NCI-H2227 (cell line): ENCODE data around the gene CASP10.
A peak's percentile ranks its signal among the peaks of the same experiment; 100 is the strongest.
"Not testable (repeated sequence)": the region's sequence is repeated elsewhere in the genome, so short reads cannot be mapped to it uniquely, and the experiment has no call there.

Experiments
- DNase-seq: peaks from one replicate; lab custom pipeline; 2025; ENCODE audit not compliant: unreplicated experiment; lab: John Stamatoyannopoulos, UW

Gene CASP10

DNA sequence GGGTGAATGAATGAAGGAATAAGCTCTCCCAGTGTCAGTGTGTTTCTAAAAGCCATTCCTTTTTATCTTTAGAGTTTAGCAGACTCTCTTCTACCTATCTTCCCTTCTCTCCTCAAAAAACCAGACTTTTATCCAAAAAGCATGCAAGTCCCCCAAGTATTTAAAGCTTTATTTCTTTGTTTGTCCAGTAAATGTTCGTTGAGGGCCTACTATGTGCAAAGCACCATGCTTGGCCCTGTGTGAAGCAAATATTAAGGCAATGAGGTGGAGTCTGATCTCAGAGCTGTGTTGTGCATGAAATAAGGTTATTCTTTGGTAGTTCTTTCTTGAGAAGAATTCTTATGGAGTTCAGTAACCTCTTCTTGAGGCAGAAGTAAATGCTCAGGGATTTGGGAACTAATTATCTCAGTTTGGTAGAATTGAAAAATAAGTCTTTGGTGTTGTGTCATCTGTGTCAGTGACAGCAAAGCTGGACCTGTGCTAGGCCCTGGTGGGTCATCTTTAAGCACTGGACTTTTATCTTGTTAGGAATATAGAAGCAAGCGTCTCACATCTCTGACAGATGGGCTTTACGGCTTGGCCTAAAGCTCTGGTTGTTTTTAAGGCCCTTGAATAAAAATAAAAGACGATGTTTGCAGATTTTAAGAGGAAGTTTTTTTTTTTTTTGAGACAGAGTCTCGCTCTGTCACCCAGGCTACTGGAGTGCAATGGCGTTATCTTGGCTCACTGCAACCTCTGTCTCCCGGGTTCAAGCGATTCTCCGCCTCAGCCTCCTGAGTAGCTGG lies 28.1 kb upstream of the CASP10 start:
- no peak for DNase-seq

- DNase-seq, result no peak
Measured at GRCh38 chr2:201156036-201156435, 26.9 kb upstream of the CASP10 start.

DNA sequence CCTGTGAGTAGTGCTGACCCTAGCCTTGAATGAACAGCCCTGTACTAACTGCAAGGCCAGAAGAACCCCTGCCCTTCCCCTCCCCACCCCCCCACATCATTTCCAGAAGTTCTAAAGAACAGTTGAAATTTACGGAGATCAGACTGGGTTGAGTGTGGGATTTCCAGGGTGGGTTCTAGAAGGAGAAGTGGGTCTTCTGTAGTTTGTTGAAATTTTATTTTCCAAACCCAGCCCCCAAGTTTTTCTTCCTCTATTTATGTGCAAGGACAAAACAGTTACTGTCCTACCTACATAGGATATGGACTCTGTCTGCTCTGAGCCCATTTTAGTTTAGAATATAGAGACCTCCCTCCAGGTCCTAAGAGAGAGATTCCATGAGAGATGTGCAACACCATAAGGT lies 26.3 kb upstream of the CASP10 start:
- DNase-seq, result no peak

DNA sequence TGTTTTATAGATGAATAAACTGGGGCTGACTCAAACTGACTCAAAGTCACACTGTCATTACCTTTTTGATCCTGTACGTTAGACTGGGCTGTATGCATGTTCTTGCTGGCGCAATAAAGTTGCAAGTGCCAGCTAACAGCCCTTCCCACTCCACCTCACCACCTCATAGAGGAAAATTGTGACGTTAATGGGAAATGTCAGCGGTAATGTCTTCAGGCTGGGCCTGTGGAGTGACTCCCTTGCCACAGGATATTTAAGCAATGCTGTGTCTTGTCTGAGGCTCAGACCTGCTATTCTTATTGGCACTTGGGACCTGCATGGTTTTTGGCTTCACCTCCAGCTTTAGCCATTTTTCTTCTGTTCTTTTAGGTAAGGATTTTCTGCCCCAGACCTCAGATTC lies 25.2 kb upstream of the CASP10 start:
- no peak for DNase-seq

- DNase-seq, result peak; percentile 81
Measured at GRCh38 chr2:201158111-201158929, 24.6 kb upstream of the CASP10 start.

DNA sequence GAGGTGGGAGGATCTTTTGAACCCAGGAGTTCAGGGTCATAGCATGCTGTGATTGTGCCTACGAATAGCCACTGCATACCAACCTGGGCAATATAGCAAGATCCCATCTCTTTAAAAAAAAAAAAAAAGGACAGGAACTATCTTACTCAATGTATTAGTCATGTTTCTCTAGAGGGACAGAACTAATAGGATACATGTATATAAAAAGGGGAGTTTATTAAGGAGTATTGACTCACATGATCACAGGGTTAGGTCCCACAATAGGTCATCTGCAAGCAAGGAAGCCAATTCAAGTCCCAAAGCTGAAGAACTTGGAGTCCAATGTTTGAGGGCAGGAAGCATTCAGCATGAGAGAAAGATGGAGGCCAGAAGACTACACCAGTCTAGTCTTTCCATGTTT lies 18.8 kb upstream of the CASP10 start:
- no peak for DNase-seq

DNA sequence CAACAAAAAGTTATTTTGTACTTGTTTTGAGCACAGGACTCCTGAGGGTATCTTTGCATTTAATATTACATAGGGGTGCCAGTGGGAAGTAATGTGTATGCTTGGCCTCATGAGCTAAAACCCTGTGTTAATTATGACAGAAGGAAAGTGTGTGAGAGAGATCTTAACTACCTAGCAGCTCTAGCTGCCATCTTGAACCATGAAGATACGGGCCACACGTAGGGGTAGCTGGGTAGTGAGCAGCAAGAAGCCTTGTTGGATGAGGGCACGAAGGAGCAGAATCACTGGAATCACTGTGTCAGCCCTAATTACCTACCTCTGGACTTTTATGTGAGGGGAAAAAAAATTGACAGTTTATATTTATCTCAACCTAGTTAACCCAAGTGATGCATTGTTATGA lies 15.4 kb upstream of the CASP10 start:
- no peak for DNase-seq

GRCh38 chr2:201168496-201168895 lies 14.4 kb upstream of the CASP10 start:
- DNase-seq, result not testable (repeated sequence)

DNA sequence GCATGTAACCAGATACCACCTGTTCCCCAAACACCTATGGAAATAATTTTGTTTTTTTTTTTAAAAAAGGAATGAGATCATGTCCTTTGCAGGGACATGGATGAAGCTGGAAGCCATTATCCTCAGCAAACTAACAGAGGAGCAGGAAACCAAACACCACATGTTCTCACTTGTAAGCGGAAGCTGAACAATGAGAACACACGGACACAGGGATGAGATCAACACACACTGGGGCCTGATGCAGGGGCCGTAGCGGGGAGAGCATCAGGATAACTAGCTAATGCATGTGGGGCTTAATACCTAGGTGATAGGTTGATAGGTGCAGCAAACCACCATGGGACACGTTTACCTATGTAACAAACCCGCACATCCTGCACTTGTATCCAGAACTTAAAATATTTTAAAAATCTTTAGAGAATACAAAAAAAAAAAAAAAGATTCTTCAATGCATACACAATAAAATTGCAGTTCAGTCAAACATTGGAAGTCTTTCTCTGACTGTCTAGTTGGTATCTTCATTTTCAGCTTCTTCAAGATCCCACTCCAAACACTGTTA lies 11.6 kb upstream of the CASP10 start:
- no peak for DNase-seq

DNA sequence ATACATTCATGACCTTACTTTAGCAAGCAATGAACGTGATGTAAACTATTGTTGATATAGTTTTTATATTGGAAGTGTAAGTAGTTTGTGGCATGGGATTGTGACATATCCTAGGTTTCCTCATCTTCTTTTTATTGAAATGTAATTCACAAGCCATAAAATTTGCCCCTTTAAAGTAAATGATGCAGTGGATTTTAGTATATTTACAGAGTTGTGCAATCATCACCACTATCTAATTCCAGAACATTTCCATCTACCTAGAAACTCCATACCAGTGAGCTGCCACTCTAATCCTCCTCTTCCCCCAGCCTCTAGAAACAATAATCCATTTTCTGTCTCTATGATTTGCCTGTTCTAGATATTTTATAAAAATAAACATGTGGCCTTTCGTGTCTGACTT lies 10.7 kb upstream of the CASP10 start:
- DNase-seq, result no peak

DNA sequence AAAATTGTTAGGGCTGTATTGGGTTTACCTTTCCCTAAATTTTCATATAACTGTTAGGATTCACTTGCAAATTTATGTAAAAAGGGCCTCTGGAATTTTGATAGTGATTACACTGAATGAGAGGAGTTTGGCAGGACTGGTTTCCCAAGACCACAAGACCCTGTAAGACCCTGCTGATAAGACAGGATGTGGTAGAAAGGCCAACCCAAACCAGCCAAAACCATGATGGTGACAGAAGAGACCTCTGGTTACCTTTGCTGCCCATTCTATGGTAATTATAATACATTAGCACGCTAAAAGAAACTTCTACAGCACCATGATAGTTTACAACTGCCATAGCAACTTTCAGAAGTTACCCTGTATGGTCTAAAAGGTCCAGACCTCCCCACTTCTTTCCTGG lies 8.3 kb upstream of the CASP10 start:
- DNase-seq, result no peak

GRCh38 chr2:201176081-201176481 lies 6.9 kb upstream of the CASP10 start:
- DNase-seq, result no peak

- no peak for DNase-seq
Measured at GRCh38 chr2:201180010-201180409, 2.9 kb upstream of the CASP10 start.

DNA sequence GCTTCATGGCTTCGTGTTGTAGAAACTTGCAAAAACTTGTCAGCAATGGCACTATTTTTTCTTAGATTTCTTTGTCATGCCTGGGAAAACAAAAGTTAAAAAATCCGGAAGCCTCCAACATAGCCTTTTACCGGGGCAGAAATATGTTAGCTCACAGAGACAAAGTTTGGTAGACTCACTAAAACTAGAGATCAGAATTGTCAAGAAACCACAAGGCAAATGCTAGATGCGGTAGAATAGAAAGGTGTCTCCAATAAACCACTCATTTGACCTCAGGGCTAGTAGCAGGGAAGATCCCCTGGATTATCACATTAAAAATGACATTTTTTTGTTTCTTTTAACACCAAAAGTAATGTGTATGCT lies 405 bp downstream of the CASP10 start:
- no peak for DNase-seq

DNA sequence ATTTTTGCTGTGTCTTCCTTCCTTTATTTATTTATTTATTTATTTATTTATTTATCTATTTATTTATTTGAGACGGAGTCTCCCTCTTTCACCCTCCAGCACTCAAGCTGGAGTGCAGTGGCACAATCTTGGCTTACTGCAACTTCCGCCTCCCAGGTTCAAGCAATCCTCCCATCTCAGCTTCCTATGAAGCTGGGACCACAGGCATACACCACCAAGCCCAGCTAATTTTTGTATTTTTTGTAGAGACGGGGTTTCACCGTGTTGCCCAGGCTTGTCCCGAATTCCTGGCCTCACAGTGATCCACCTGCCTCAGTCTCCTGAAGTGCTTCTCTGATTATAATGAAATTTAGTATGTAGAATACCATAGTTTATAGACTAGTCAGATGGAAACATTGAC lies 894 bp downstream of the CASP10 start:
- not testable (repeated sequence) for DNase-seq

GRCh38 chr2:201184248-201184647 lies 1.3 kb downstream of the CASP10 start:
- DNase-seq, result not testable (repeated sequence)

- DNase-seq, result no peak
Measured at GRCh38 chr2:201185863-201186262, 2.9 kb downstream of the CASP10 start.

DNA sequence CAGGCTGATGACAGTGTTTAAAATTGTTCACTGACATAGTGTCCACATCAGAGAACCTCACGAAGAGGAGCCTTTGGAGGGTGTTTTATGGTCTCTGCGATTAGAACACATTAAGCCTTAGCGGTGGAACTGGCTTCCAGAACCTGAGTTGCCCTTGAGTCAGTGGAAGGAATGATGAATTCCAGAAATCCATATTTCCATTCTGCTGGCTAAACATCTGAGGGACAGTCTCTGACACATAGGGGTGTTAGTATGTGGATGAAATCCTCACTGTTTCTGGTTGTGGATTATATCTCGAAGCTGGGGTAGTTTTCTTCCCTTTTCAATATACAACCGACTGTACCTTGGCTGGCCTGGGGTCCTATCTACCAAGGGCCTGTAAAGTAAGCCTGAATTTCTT lies 4.0 kb downstream of the CASP10 start:
- DNase-seq, result no peak

DNA sequence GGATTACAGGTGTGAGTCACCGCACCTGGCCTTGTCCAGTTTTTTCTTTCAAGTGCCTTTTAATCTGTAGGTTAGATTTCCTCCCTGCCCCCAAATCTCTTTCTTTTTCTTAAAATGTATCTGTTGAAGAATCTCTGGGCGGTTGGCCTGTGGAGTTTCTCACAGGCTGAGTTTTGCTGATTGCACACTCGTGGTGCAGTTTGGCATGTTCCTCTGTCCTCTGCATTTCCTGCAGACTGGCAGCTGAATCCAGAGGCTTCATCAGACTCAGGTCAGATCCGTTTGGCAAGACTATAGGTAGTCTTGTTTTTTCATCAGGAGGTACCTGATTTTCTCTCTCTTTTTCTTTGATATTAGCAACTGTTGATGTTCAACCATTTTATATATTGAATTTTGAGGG lies 5.5 kb downstream of the CASP10 start:
- no peak for DNase-seq

GRCh38 chr2:201191132-201191875 lies 8.4 kb downstream of the CASP10 start:
- DNase-seq, result no peak

DNA sequence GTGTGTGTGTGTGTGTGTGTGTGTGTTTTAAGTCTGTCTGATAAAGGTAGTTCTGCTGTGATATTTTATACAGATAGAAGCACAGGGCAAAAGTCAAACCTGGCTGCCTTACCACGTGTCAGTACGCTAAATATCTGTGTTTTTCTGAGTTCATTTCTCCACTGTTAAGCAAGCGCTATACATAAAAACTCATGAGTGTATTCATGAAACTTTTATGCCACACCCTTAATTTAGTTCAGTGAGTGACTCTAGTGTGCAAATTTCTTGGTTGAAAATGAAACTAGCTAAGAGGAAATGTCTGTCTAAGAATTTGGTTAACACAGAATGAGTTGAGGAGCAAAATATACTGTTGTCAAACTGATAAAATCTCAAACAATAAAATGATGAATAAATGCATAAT lies 11.2 kb downstream of the CASP10 start:
- no peak for DNase-seq
